MM.1S (cell line): ENCODE measurements around the gene PRUNE2.

Experiments used
- CTCF ChIP-seq: fragments of 300-600 bp; sonication (generic); IDR thresholded peaks from 2 replicates; pipeline ENCODE4 v1.5.1; 2016; ENCODE audit warnings: antibody characterized with exemption, low read length, mixed read lengths
- EZH2phosphoT487 ChIP-seq: fragments of 300-600 bp; sonication (generic); IDR thresholded peaks from 2 replicates; pipeline ENCODE4 v1.6.1; 2018; ENCODE audit warnings: antibody characterized with exemption, low read length

- TF ChIP-seq EZH2phosphoT487: no peak
- no peak for TF ChIP-seq CTCF
Observed at GRCh38 chr9:76603931-76604570, 301.9 kb downstream of the PRUNE2 start.
